ENCODE measurements around the gene CYP2E1. TPM values are rescaled to one million over a fixed set of nuclear protein-coding genes. Genes with fewer than 3 reads are reported as not detected.
"Not testable (repeated sequence)": the region's sequence is repeated elsewhere in the genome, so short reads cannot be mapped to it uniquely, and the experiment has no call there.

Gene CYP2E1
- total RNA-seq, 4 donors from 2014 or later: 15.2 to 68.5 (median 20.3) TPM

DNA sequence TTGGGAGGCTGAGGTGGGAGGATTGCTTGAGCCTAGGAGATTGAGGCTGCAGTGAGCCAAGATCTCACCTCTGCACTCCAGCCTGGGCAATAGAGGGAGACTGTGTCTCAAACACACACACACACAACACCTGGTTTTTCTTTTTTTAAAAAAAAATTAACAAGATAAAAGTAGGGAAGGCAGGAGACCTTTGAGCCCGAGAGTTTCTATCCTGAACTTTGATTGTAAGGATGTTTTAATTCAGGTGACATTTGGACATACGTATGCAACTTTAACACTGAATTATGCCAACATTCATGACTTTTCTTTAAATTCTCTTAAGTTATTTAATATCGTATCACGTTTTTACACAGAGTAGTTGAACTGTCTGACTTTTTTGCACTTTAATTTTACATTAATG lies 11.7 kb upstream of the CYP2E1 start:
- no peak for DNase-seq (ENCODE audit: low spot score in 2 of 2)
- 75 to 76% methylated on average over 4 of the region's 4 CpGs for WGBS, 2 donors
- H3K4me3 ChIP-seq (ENCODE audit: low read depth, poor library complexity, severe bottlenecking): no peak overlapping the region
- no peak for TF ChIP-seq POLR2A (IDR thresholded peaks at IDR 0.05)
- intact Hi-C loops (cut with DNase I; ENCODE audit: low total_unique reads): no loop called here

DNA sequence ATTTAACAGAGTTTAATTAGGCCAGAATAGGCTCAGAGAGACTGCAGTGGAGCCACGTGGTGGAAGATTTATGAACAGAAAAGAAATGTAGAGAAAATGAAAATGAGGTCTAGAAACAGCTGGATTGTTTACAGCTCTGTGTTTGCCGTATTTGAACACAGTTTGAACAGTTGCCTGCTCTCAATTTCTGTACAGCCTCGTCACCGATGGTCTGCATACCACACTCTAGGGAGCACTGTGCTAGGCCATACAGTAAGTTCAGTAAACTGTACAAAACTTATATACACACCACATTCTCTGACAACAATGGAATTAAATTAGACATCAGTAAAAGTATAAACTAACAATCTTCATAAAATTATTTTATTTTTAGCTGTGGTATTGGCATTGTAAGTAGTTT lies 11.1 kb upstream of the CYP2E1 start:
- intact Hi-C loops (cut with DNase I; ENCODE audit: low total_unique reads): no loop called here
- TF ChIP-seq POLR2A (IDR thresholded peaks at IDR 0.05): no peak
- TF ChIP-seq, protein P1, sequence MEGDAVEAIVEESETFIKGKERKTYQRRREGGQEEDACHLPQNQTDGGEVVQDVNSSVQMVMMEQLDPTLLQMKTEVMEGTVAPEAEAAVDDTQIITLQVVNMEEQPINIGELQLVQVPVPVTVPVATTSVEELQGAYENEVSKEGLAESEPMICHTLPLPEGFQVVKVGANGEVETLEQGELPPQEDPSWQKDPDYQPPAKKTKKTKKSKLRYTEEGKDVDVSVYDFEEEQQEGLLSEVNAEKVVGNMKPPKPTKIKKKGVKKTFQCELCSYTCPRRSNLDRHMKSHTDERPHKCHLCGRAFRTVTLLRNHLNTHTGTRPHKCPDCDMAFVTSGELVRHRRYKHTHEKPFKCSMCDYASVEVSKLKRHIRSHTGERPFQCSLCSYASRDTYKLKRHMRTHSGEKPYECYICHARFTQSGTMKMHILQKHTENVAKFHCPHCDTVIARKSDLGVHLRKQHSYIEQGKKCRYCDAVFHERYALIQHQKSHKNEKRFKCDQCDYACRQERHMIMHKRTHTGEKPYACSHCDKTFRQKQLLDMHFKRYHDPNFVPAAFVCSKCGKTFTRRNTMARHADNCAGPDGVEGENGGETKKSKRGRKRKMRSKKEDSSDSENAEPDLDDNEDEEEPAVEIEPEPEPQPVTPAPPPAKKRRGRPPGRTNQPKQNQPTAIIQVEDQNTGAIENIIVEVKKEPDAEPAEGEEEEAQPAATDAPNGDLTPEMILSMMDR (IDR thresholded peaks at IDR 0.05): no peak
- DNase-seq (ENCODE audit: low spot score in 2 of 2): no peak
- 63 to 64% methylated on average over 4 of the region's 4 CpGs for WGBS, 2 donors
- no peak overlapping the region for H3K4me3 ChIP-seq (ENCODE audit: low read depth, poor library complexity, severe bottlenecking)

DNA sequence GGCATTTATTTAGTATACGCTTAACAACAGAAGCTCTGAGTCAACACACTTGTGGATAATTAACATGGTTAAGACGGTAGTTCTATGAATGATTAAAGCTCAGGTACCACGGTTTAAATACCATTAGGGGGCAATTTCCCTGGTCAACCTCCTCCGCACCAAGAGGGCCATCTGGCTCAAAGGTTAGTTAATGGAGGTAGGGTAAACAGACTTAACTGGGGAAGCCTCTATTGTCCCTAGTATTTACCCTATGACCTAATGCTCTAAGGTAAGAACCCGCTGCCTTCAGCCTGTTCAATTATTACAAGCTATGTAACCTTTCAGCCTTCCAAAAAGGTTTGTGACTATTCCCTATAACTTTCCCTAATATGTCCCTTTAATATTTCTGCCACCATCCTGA lies 8.6 kb upstream of the CYP2E1 start:
- H3K4me3 ChIP-seq (ENCODE audit: low read depth, poor library complexity, severe bottlenecking); DNase-seq (ENCODE audit: low spot score in 2 of 2); intact Hi-C loops (cut with DNase I; ENCODE audit: low total_unique reads): not testable (repeated sequence)
- WGBS, 2 donors: 88 to 91% methylated on average over 5 of the region's 5 CpGs

DNA sequence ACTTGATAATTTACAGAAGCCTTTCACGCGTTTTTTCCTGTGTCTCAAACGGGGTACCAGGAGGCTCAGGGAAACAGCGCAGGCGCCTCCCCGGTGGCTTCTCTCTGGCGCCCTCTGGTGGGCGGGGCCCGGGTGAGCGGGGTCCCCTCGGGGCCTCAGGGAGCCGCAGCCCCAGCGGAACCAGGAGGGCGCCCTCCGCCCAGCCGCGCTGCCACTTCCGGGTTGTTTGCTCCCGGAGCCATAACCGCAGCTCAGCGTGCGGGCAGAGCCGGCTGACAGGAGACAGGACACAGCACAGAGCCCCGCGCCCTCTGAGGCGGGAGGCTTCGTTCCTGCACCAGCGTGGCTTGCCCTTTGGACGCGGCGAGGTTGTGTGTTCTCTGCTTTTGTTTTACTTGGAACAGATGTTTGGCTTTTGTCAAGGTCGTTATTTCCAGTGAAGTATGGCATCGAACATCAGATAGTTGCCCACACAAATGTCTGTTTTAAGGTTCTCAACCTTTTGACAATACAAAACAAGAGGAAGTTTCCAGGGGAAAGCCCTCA lies 6.9 kb upstream of the CYP2E1 start:
- TF ChIP-seq, protein P1 (IDR thresholded peaks at IDR 0.05): peak in 1 of 3 donors; percentile 55
- no peak for TF ChIP-seq POLR2A (IDR thresholded peaks at IDR 0.05)
- no peak overlapping the region for H3K4me3 ChIP-seq (ENCODE audit: low read depth, poor library complexity, severe bottlenecking)
- DNase-seq (ENCODE audit: low spot score in 2 of 2): peak; percentile 43 to 94
- intact Hi-C loops (cut with DNase I; ENCODE audit: low total_unique reads): loop anchor here (10.0 kb wide), 1 partner anchor 185 kb away; the partner anchor contains the start of gene CALY
- 3% methylated on average over 31 to 33 of the region's 33 CpGs for WGBS, 2 donors

DNA sequence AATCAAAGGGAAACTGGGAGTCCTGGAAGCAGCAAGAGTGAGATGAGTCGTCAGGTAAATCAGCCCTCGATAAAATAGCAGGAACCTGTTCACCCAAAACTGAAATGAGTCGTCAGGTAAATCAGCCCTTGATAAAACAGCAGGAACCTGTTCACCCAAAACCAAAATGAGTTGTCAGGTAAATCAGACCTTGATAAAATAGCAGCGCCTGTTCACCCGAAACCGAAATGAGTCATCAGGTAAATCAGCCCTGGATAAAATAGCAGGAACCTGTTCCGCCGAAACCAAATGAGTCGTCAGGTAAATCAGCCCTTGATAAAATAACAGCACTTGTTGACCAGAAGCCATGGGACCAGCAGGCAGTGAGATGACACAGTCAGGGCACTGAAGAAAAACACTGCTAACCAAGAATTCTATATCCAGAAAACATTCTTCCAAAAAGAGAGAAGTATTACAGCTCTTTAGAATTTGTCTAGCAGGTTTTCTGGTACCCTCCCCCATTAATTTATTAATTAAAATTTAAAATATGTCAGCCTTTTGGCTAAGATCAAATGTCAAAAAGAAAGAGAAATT lies 3.4 kb upstream of the CYP2E1 start:
- H3K4me3 ChIP-seq (ENCODE audit: low read depth, poor library complexity, severe bottlenecking): no peak overlapping the region
- intact Hi-C loops (cut with DNase I; ENCODE audit: low total_unique reads): loop anchor here (10.0 kb wide), 1 partner anchor 189 kb away; the partner anchor contains the start of gene CALY
- no peak for DNase-seq (ENCODE audit: low spot score in 2 of 2)
- WGBS, 2 donors: 68 to 85% methylated on average over 9 of the region's 9 CpGs
- TF ChIP-seq POLR2A (IDR thresholded peaks at IDR 0.05): no peak
- TF ChIP-seq, protein P1 (IDR thresholded peaks at IDR 0.05): no peak

DNA sequence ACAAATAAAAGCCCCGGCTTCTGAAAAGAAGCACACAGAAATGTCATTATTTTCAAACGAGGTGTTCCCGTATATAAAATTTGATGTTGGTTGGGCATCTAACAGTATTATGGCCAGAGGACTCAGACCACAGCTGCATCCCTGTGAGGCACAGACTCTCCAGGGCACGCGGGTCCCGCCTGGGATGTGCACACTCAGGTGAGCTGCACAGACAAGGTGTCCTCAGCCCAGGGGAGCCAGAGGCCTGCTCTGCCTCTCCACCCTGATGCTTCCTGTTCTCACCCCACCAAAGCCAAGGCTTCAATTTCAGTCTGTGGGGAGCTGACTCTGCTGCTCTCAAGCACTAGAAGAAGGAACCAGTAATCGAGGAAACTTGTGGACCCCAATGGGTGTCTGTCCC lies 1.7 kb upstream of the CYP2E1 start:
- no peak overlapping the region for H3K4me3 ChIP-seq (ENCODE audit: low read depth, poor library complexity, severe bottlenecking)
- no peak for DNase-seq (ENCODE audit: low spot score in 2 of 2)
- intact Hi-C loops (cut with DNase I; ENCODE audit: low total_unique reads): loop anchor here (10.0 kb wide), 1 partner anchor 191 kb away; the partner anchor contains the start of gene CALY
- 89 to 94% methylated on average over 7 of the region's 7 CpGs for WGBS, 2 donors
- TF ChIP-seq, protein P1 (IDR thresholded peaks at IDR 0.05): no peak
- no peak for TF ChIP-seq POLR2A (IDR thresholded peaks at IDR 0.05)
